IPS-18a (cell line): ENCODE measurements around the gene HS3ST4.
"Not testable (repeated sequence)": the region's sequence is repeated elsewhere in the genome, so short reads cannot be mapped to it uniquely, and the experiment has no call there.

Experiments
- H3K27ac ChIP-seq: one replicate; pipeline ENCODE4 v1.5.1; 2013; ENCODE audit warnings: low read length
- H3K27me3 ChIP-seq: one replicate; pipeline ENCODE4 v1.6.1; 2013; ENCODE audit warnings: mild to moderate bottlenecking, low read length; ENCODE audit not compliant: control insufficient read depth, insufficient read depth
- H3K36me3 ChIP-seq: one replicate; pipeline ENCODE4 v1.6.1; 2013; ENCODE audit warnings: low read depth, low read length; ENCODE audit not compliant: control insufficient read depth
- H3K4me1 ChIP-seq: one replicate; pipeline ENCODE4 v1.6.1; 2013; ENCODE audit warnings: low read depth, low read length; ENCODE audit not compliant: control insufficient read depth
- H3K4me3 ChIP-seq: one replicate; pipeline ENCODE4 v1.5.1; 2013; ENCODE audit warnings: low read length
- H3K9ac ChIP-seq: one replicate; pipeline ENCODE4 v1.6.1; 2013; ENCODE audit warnings: mild to moderate bottlenecking, low read length, moderate library complexity
- H3K9me3 ChIP-seq: one replicate; pipeline ENCODE4 v1.6.1; 2013; ENCODE audit warnings: low read depth, low read length; ENCODE audit not compliant: control insufficient read depth

HS3ST4 gene

GRCh38 chr16:25734430-25735385 is 42.9 kb downstream of the HS3ST4 start:
- Histone ChIP-seq H3K9me3 (no peaks in the 10 kb centered on the region), H3K4me3 (no peak overlapping the region), H3K27ac (no peak overlapping the region), H3K27me3 (no peaks in the 10 kb centered on the region), H3K9ac (no peak overlapping the region), H3K4me1 (no peaks in the 10 kb centered on the region), H3K36me3 (no peaks in the 10 kb centered on the region)

GRCh38 chr16:25735645-25736044 is 43.9 kb downstream of the HS3ST4 start:
- no peaks in the 10 kb centered on the region for H3K9me3 ChIP-seq
- no peak overlapping the region for H3K27ac ChIP-seq
- no peaks in the 10 kb centered on the region for H3K4me1 ChIP-seq
- H3K9ac ChIP-seq: no peak overlapping the region
- no peaks in the 10 kb centered on the region for H3K36me3 ChIP-seq
- H3K27me3 ChIP-seq: no peaks in the 10 kb centered on the region
- no peak overlapping the region for H3K4me3 ChIP-seq

GRCh38 chr16:25747160-25747758 is 55.5 kb downstream of the HS3ST4 start:
- Histone ChIP-seq H3K4me1 (peaks cover 8% of the 10 kb centered on the region), H3K9me3 (no peaks in the 10 kb centered on the region), H3K9ac (no peak overlapping the region), H3K4me3 (no peak overlapping the region), H3K27ac (no peak overlapping the region), H3K36me3 (no peaks in the 10 kb centered on the region), H3K27me3 (no peaks in the 10 kb centered on the region)

- Histone ChIP-seq H3K9ac (no peak overlapping the region), H3K36me3 (no peaks in the 10 kb centered on the region), H3K4me1 (peaks cover 8% of the 10 kb centered on the region), H3K4me3 (no peak overlapping the region), H3K27ac (no peak overlapping the region), H3K27me3 (no peaks in the 10 kb centered on the region), H3K9me3 (no peaks in the 10 kb centered on the region)
Observed at GRCh38 chr16:25748092-25748654, 56.4 kb downstream of the HS3ST4 start.

- no peaks in the 10 kb centered on the region for H3K36me3 ChIP-seq
- no peak overlapping the region for H3K27ac ChIP-seq
- H3K9ac ChIP-seq: no peak overlapping the region
- no peak overlapping the region for H3K4me3 ChIP-seq
- H3K27me3 ChIP-seq: no peaks in the 10 kb centered on the region
- H3K4me1 ChIP-seq: peaks cover 8% of the 10 kb centered on the region
- H3K9me3 ChIP-seq: no peaks in the 10 kb centered on the region
Observed at GRCh38 chr16:25750488-25751216, 58.9 kb downstream of the HS3ST4 start.

- Histone ChIP-seq H3K9me3 (no peaks in the 10 kb centered on the region), H3K9ac (no peak overlapping the region), H3K36me3 (no peaks in the 10 kb centered on the region), H3K4me1 (peaks cover 8% of the 10 kb centered on the region), H3K4me3 (no peak overlapping the region), H3K27me3 (no peaks in the 10 kb centered on the region), H3K27ac (no peak overlapping the region)
Observed at GRCh38 chr16:25751230-25751835, 59.6 kb downstream of the HS3ST4 start.

- H3K27ac ChIP-seq: no peak overlapping the region
- H3K36me3 ChIP-seq: no peaks in the 10 kb centered on the region
- H3K9me3 ChIP-seq: no peaks in the 10 kb centered on the region
- no peak overlapping the region for H3K9ac ChIP-seq
- H3K27me3 ChIP-seq: no peaks in the 10 kb centered on the region
- H3K4me1 ChIP-seq: peaks cover 3% of the 10 kb centered on the region
- no peak overlapping the region for H3K4me3 ChIP-seq
Observed at GRCh38 chr16:25764466-25764865, 72.7 kb downstream of the HS3ST4 start.

- no peak overlapping the region for H3K4me3 ChIP-seq
- no peaks in the 10 kb centered on the region for H3K9me3 ChIP-seq
- no peaks in the 10 kb centered on the region for H3K27me3 ChIP-seq
- H3K27ac ChIP-seq: no peak overlapping the region
- no peaks in the 10 kb centered on the region for H3K36me3 ChIP-seq
- H3K4me1 ChIP-seq: peaks cover 5% of the 10 kb centered on the region
- no peak overlapping the region for H3K9ac ChIP-seq
Observed at GRCh38 chr16:25771216-25771615, 79.5 kb downstream of the HS3ST4 start.

- no peak overlapping the region for H3K9ac ChIP-seq
- no peak overlapping the region for H3K27ac ChIP-seq
- H3K27me3 ChIP-seq: no peaks in the 10 kb centered on the region
Observed at GRCh38 chr16:25771812-25772568, 80.2 kb downstream of the HS3ST4 start.

GRCh38 chr16:25776214-25776613 is 84.5 kb downstream of the HS3ST4 start:
- not testable (repeated sequence) for H3K4me3 ChIP-seq, H3K9me3 ChIP-seq, H3K9ac ChIP-seq, H3K4me1 ChIP-seq, H3K27ac ChIP-seq, H3K36me3 ChIP-seq, H3K27me3 ChIP-seq

More at GRCh38 chr16:25771812-25772568, 80.2 kb downstream of the HS3ST4 start:
- Histone ChIP-seq H3K9me3 (no peaks in the 10 kb centered on the region), H3K4me1 (peaks cover 5% of the 10 kb centered on the region), H3K4me3 (no peak overlapping the region), H3K36me3 (no peaks in the 10 kb centered on the region)
